ENCODE measurements around the gene STK38.

DNA sequence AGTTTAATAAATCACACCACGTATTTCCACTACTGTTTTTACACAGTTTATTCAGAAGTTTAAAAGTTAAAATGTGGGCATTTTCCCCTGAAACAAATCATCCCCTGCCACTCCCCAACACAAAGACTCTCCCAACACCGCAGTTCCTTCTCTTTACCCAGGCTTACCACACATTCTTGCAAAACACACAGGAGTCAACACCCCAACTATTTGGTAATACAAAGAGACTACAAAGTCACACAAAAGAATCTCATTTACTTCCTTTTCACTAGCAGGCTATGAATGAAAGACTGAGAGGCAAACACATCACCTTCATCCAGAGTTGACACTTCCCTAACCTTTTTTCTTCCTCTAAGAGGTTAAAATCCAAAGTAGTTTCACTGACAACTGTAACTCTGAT lies 53.4 kb downstream of the STK38 start:
- TF ChIP-seq, protein P1, sequence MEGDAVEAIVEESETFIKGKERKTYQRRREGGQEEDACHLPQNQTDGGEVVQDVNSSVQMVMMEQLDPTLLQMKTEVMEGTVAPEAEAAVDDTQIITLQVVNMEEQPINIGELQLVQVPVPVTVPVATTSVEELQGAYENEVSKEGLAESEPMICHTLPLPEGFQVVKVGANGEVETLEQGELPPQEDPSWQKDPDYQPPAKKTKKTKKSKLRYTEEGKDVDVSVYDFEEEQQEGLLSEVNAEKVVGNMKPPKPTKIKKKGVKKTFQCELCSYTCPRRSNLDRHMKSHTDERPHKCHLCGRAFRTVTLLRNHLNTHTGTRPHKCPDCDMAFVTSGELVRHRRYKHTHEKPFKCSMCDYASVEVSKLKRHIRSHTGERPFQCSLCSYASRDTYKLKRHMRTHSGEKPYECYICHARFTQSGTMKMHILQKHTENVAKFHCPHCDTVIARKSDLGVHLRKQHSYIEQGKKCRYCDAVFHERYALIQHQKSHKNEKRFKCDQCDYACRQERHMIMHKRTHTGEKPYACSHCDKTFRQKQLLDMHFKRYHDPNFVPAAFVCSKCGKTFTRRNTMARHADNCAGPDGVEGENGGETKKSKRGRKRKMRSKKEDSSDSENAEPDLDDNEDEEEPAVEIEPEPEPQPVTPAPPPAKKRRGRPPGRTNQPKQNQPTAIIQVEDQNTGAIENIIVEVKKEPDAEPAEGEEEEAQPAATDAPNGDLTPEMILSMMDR (IDR thresholded peaks at IDR 0.05) = no peak
- TF ChIP-seq POLR2AphosphoS5 (IDR thresholded peaks at IDR 0.05; ENCODE audit: low read depth, low read length) (no peak), TCF7L2 (IDR thresholded peaks at IDR 0.05; ENCODE audit: low read depth, low read length) (no peak)
